ENCODE data around the gene ASB7. TPM values are rescaled to one million over a fixed set of nuclear protein-coding genes. Genes with fewer than 3 reads are reported as not detected.
A peak's percentile ranks its signal among the peaks of the same experiment; 100 is the strongest.
"Not testable (repeated sequence)": the region's sequence is repeated elsewhere in the genome, so short reads cannot be mapped to it uniquely, and the experiment has no call there.

The ASB7 gene, protein sequence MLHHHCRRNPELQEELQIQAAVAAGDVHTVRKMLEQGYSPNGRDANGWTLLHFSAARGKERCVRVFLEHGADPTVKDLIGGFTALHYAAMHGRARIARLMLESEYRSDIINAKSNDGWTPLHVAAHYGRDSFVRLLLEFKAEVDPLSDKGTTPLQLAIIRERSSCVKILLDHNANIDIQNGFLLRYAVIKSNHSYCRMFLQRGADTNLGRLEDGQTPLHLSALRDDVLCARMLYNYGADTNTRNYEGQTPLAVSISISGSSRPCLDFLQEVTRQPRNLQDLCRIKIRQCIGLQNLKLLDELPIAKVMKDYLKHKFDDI
- 23.3 and 23.7 TPM in 2 replicates for total RNA-seq

DNA sequence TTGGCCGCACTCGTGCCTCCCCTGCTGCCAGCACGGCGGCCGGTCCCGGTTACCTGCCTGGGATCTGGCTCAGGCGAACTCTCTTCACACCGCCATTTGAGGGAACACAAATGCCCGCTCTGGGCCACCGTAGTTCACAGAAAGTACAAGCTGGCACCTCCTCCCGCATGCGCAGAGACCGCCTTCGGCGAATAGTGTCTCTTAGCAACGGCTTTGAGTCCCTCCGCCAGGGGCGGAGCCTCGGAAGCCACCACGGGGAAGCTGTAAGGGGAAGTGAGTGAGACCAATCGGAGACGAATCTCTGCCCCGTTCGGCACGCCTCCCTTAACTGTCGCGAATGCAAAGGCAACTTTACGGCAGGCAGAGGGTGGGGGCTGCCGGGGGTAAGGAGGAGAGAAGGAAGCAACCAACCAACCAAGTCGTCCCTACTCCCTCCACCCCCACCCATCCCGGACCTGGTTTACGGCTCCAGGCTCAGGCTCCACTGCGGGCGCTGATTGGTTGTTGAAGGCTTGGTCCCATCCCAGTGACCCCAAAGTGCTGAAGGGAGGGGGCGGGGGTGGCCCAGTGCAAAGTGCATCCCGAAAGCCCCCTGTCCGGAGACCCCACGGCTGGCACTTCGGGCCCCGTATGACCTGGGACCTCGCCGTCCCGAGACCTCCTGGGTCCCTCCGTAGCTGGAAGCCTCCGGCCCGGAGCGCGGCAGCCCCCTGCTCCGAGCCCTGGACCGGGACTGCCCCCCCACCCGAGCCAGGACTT, at the start of gene ASB7, which contains the start of gene LINS1:
Gene ASB7, plus strand, starts transcription at position 526 of the 759 bp plus-strand sequence. CDS start 9,628 bp downstream, outside the sequence.
Gene LINS1, minus strand, starts transcription at position 121 of the 759 bp plus-strand sequence. CDS start 21,342 bp downstream, outside the sequence.
- peak; percentile 100 for DNase-seq

DNA sequence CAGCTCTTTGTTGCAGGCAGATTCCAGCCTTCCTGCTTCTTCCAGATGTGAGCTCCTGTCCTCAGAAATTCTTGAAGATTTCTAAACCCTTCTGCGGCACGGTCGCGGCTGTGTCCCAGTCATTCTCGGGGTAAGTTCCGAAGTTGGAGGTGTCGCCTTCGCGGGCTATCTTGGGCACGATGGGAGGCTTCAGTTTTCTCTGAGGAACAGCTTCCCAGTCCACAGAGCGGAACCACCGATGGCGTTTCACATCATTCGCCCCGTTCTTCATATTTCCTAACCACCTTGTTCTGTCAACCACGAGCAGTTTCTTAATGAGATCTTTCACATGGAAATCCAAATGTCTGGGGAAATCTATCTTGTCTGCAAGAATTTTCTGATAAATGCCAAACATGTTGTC, 48.9 kb upstream of the ASB7 start:
- DNase-seq = no peak

DNA sequence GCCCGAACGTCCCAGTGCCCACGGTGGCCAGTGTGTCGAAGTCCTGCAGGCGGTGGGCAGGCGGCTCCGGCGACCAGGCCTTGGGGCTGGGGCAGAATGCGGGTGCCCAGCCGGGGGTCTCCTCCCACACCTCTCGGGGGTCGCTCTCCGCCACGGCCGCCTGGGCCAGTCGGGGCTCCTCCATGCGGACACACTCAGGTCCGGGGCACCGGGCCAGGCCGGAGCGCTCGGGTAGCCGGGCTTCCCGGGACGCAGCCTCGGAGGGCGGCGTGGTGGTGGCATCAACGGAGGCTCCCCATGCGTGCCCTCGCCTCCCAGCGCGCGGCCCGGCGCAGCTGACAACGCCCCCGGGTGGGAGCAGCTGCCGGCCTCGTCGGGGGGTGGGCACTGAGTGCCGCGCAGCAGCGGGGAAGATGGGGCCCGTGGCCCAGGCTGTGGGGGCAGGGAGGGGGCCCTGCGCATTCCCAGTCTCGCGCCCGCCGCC, 43.6 kb upstream of the ASB7 start:
- DNase-seq = no peak

DNA sequence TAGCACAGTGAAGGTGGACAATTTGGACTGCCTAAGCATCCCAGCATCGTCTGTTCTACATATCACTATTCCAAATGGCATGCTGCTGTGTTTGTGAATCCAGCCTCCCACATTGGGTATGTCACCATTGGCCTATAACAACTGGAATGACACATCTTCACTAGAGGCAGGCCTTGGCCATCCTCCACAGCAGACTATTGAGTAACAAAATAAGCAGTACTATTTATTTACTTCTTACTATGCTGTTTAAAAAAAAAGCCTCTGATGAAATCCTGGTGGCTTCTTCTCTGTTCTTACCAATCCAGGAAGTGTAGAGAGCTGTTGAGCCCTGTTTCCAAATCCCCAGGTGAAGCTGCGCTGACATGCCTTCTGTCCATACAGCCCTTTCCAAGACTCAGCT, 43.1 kb upstream of the ASB7 start:
- no peak for DNase-seq

DNA sequence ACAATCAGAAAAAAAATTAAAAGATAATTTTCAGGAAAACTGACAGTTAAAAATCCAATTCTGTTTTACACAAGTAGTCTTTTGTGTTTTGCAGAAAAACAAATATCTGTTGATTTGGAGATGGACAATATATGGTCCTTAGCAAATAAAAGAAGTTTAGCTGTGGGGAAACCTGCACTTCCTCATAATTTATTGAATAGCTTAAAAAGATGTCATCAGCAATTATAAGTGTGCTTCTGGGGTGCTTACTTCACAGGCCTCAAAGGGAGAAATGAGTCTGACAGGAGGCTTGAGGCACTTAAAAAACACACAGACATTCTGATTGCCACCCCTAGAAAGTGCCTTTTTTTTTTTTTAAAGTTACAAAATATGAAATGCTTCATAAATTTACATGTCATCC, 42.1 kb upstream of the ASB7 start:
- no peak for DNase-seq

DNA sequence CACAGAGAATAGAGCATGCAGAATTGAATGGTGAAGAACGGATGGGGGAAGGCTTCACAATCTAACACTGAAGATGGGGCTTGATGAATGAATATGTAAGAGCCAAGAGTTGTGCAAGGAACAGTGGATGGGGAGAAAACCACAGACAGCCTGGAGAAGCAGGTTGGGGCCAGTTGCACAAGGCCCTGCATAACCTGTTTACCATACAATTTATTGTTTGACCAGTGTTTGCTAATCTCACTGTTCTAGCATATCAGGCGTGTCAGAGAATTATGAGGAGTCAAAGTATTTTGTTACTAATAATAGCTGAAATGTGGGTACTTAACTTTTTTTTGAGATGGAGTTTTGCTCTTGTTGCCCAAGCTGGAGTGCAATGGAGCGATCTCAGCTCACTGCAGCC, 36.8 kb upstream of the ASB7 start:
- DNase-seq = no peak

DNA sequence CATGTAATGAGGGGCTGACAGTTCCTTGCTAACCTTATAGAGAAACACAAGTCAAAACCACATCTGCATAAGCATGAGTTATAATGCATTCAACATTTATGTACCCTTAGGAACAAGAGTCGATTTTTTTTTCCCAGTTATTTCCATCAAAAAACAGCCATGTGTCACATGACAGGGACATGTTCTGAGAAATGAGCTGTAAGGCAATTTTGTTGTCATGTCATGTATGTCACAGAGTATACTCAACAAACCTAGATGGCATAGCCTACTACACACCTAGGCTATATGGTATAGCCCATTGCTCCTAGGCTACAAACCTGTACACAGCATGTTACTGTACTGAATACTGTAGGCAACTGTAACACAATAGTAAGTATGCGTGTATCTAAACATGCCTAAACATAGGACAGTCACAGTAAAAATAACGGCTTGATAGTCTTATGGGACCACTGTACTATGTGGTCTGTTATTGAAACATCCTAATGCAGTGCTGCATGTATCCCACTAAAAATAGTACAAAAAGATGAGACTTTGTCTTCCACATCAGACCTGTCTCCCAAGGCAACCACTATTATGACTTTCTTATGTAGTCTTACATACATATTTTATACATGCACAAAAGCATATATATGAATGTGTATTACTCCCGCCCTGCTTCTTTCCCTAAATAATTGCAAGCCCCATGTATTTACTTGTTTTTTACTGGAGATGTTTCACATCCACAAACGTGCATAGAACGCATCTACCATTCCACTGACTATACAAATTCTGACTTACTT, 35.4 kb upstream of the ASB7 start:
- no peak for DNase-seq

DNA sequence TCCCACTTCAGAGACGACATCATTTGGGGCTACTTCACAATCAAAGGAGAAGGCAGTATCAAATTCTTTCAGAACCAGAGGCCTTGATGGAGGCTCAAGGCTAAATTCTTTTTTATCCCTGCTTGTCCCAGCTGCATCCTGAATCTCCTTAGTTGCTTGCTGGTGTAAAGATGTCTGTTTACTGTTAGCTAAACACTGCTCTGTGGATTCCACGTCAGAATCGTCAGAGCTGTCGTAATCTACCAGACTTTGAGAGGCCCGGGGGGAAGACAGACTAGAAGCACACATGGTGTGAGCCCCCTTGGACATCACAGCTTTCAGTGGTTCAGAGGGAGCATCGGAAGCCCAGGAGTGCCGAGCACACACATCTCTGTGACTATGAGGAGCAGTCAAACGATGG, 33.0 kb upstream of the ASB7 start:
- DNase-seq = no peak

DNA sequence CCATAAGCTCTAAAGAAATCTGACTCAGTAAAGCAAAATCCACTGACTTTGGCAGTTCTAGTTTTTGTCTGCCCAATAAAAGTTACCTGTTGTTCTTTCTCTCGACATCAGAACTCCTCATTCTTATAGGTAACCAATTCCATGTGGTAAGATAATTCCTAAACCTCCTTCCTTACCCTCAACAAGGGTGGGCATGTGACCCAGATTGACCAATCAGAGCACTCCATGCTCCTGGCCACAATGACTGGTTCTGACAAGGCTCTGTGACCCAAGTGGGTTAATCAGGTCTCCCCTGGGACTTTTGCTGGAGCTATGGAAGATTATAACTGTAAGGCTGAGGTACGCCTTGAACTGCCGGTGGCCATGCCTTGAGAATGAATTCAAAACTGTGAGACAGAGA, 32.1 kb upstream of the ASB7 start:
- DNase-seq = peak; percentile 7

DNA sequence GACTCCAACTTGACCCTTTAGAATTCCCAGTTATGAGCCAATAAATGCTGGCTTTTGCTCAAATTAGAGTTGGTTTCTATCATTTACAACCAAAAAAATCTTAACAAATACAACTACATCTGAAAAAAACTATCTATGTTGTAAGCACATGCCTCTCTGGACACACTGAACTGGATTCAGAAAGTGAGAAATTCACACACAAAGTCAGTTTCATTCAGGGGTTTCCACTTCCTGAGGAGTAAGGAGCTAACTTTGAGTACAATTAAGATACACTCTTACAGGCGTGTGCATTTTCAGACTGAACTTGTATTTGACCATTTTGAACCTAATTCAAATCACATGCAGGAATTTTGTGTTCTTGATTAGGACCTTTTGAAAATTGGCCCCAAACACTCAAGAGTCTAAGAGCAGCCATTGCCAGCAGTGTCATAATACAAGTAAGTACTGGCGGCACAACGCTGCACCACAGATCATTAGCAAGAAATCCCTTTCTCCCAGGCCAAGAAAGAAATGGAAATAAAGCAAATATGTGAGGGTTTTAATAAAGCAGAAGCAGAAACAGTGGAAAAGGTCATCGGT, 31.6 kb upstream of the ASB7 start:
- no peak for DNase-seq

DNA sequence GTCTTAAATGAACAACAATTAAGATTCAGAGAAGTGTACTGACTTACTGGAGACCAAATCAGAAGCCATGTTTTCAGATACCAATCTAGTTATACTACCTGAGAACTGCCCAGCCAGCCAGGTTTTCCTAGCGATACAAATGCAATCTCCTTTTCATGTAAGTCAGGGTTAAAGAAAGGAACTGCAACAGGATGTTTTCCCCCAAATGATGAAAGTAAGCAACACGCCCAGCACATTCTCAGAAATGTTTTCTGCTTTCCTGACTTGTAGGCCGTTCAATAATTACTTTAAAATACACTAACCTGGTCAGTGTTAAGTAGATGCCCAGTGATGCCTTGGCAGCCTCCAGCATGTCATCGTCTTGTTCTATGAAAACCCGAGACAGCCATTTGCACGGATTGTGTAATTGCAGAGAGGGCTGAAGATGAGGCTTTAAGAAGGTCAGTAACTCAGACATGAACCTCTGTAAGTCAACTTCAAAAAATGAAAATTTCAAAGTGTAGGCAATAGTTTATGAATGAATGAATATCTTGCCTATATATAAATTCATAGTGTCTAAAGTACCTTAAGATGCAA, 30.7 kb upstream of the ASB7 start:
- no peak for DNase-seq

DNA sequence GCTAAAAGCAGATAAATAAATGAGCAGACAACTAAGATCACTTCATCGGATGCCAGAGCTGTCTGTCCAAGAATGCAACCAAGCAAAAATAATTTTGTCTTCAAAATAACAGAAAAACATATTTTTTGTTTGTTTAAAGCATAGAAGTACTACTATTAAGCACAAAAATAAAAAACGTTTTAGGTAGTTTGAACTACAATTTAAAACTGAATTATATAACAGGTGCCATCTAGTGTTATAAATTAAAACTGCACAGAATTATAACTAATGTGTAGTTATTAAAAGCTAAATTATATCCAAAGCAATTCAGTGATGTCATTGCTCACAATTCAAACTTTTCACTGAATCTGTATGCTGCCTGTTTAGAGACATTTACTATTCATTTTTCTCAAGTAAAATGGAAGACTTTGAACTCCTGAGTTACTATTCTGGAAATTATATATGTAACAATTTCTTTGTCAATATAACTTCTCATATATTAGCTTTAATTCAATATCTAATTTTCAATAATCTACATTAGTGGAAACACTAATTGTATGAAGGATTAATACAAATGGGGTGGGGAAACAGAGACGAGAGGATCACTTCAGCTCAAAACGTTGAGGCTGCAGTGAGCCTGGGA, 29.9 kb upstream of the ASB7 start:
- DNase-seq = peak; percentile 50

DNA sequence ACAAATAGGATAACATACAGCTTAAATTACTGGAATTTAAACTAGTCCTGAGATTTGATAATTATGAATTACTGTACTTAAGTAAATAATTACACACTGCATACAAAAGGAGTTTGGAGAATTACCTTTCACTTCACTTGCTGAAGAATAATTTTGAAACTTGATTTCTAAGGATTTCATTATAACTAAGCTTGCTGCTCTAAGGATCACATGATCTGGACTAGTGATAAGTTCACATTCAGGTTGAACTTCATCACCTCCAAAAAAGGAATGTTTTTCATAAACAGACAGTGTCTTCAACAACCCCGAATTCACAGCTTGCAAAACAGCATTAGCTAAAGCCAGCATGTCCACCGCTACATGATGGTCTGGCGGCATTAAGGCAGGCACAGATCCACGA, 28.9 kb upstream of the ASB7 start:
- DNase-seq = no peak

DNA sequence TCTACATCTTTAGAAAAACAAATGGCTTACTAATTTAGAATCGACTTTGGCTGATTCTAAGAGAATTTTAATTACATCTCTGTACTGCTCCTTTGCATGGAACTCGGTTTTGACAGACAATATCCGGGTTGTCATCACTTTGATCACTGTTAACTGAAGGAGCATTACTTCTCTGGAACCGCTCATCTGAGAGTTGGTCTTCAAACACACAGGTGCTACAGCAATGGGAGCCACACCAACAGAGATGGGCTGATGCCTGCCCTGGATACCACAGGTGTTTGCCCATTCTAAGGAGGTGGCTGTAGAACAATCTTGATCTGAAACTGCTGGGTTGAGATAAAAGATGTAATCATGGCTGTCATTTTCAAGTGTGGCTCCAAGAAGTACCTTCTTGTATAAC, 22.0 kb upstream of the ASB7 start:
- no peak for DNase-seq

DNA sequence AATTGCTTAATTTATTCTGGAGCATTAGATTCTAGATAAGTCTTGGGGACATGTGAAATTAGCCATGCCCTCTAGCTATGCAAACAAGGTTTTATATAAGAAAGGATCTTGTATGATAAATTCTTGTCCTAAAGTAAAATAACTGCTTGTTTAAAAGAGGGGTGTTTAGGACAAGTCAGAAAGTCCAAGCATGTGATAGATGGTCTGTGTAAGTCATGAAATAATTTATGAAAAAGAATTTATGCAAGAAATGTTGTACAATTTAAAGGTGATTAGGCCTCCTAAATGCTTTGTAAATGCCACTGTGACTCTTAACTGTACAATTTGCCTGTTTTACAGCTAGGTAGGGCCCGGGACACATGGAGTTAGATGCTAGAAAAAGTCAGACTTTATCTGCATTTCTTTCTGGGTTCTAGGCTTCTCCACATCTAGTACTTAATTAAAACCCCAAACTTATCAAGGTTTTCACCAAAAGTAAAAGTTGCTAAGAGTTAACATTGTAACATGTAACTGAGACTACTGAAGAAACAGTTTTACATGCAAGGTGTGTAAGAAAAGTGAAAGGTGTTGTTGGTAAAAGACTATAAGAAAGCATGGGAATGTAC, 13.6 kb upstream of the ASB7 start:
- peak; percentile 35 for DNase-seq

DNA sequence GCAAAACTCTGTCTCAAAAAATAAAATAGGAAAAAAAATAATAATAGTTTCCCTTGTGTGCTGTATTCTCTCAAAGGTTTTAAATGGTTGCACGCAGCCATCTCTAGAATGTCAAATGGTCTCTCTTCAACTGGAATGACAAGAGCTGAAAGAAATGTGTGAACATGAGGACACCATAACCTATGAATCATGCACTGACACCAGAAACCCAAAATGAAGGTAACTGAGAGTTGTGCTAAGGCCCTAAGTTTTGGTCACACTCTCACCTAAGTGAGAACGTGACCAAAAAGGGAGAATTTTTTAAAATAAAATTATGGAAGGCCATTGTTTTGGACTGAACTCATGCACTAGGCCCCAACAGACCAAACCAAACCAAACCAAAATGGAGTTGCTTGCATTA, 11.2 kb upstream of the ASB7 start:
- not testable (repeated sequence) for DNase-seq

DNA sequence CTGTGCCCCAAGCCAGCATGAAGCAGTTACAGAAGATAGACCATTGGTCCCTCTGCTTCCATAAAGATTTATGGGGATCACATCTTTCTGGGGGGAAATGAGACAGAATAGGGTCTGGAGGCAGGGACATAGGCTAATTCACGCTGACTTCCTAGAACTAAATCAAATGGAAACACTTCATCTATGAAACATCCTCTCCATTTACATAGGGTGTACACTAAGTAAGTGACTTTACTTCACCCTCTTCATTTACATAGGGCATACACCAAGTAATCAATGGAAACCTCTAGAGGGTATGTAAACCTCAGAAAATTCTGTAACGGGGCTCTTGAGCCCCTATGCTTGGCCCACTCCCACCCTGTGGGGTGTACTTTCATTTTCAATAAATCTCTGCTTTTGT, 10.6 kb upstream of the ASB7 start:
- no peak for DNase-seq

DNA sequence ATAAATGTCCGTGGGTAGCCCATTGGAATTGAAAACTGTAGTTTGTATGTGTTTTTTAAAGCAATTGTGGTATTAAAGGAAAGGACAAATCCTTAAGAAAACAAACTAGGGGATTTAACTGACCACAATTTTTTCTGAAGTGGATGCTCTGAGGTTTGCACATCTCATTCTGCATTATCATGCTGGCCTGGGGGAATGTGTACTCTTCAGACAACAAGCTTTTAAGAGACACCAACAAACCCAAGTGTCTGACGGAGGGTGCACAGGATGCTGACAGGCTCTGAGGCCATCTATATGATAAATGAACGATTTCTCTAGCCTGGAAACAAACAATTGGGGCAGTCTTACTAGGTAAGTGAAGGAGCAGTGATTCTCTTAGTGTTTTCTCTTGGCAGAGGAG, 9.5 kb upstream of the ASB7 start:
- DNase-seq = no peak

DNA sequence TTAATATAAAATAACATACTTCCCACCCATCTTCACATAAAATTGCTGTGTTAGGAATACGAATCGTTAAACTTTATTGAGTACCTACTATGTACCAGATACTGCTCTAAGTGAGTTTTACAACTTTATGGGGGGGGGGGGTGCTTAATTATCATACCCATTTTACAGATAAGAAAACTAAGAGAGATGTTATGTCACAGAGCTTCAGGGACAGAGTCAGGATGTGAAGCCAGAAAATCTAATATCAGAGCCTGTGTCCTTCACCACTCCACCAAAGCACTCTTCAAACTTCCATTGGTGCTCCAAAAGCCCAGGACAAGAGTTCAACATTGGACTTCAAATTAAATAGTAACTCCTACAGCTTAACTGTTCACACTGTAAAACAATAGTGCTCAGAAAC, 9.0 kb upstream of the ASB7 start:
- DNase-seq = no peak

DNA sequence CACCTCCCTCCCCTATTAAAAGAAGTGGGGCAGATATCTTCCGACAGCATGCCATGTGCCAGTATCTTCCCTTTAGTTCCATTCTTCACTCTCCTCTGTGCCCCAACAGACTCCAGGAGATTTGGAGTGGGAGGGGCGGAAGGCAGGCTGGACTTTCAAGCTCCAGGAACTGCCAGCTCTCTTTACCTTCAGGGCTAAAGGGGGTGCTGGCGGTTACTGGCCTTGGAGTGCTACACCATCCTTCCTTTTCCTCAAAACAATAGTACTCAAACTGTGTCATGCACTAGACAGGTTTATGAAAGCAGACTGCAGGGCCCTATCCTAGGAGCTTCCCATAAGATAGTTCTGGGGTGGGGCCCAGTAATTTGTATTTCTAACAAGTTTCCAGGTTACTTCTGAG, 6.4 kb upstream of the ASB7 start:
- no peak for DNase-seq

DNA sequence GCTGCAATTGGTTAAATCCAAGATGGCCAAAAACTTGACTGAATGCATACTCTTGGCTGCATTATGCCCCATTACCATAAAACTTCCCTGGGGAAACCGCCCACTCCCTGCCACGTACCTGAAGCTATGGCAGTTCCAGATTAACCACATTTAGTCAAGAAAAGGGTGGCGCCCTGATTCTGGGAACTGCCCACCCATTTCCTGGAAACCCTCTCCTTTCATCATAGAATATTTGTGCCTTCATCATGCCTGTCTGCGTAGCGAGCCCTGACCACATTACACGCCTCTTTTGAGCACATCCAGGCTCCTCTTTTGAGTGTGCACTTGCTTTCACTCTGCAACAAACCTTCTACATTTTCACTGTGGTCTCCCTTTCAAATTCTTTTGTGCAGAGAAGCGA, 5.6 kb upstream of the ASB7 start:
- DNase-seq = no peak

DNA sequence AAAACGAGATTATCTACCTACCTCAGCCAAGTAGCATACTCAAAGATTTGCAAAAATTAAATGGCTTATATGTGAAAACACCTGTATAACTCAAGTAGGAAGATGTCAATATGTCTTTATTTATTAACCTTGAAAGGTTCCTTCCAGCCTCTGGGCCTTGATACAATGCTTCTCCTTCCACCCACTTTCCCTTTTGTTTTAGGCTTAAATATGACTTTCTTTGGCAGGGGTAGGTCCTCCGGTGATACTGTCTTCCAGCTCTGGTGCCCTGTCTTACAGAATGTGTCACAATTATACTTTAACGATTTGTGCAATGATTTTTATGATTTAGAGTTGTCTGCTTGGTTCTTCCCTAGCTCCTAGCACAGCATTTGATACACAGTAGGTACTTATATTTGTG, 4.5 kb upstream of the ASB7 start:
- no peak for DNase-seq
